ENCODE measurements around the gene SNED1.

Gene SNED1

GRCh38 chr2:241030883-241031282 is 32.5 kb downstream of the SNED1 start:
- no peak for DNase-seq

- no peak for DNase-seq
Measured at GRCh38 chr2:241031436-241032165, 33.2 kb downstream of the SNED1 start.

- DNase-seq = no peak
Measured at GRCh38 chr2:241033336-241033987, 35.0 kb downstream of the SNED1 start.

- DNase-seq = no peak
Measured at GRCh38 chr2:241033994-241034393, 35.6 kb downstream of the SNED1 start.

- DNase-seq = no peak
Measured at GRCh38 chr2:241034490-241035141, 36.2 kb downstream of the SNED1 start.

GRCh38 chr2:241035142-241035817 is 36.9 kb downstream of the SNED1 start:
- DNase-seq = no peak

GRCh38 chr2:241035818-241036396 is 37.5 kb downstream of the SNED1 start:
- DNase-seq = peak; percentile 15

GRCh38 chr2:241036397-241036963 is 38.1 kb downstream of the SNED1 start:
- peak; percentile 52 for DNase-seq

- DNase-seq = no peak
Measured at GRCh38 chr2:241036964-241037421, 38.6 kb downstream of the SNED1 start.

GRCh38 chr2:241037498-241037897 is 39.1 kb downstream of the SNED1 start:
- no peak for DNase-seq

- DNase-seq = no peak
Measured at GRCh38 chr2:241038374-241039180, 40.2 kb downstream of the SNED1 start.

- DNase-seq = no peak
Measured at GRCh38 chr2:241039416-241039815, 41.0 kb downstream of the SNED1 start.

- no peak for DNase-seq
Measured at GRCh38 chr2:241040081-241040803, 41.8 kb downstream of the SNED1 start.

GRCh38 chr2:241041589-241042158 is 43.3 kb downstream of the SNED1 start:
- no peak for DNase-seq

- DNase-seq = no peak
Measured at GRCh38 chr2:241043581-241043980, 45.2 kb downstream of the SNED1 start.

- DNase-seq = no peak
Measured at GRCh38 chr2:241047253-241048010, 49.0 kb downstream of the SNED1 start.

- no peak for DNase-seq
Measured at GRCh38 chr2:241048149-241048948, 49.9 kb downstream of the SNED1 start.

GRCh38 chr2:241048949-241049343 is 50.5 kb downstream of the SNED1 start:
- DNase-seq = no peak

Measured in NCI-H1105 treated with DMSO at 0.1 percent for 48 hours (cell line).